Immature natural killer cell (primary cell): ENCODE results near the gene PTPRK. TPM values are rescaled to one million over a fixed set of nuclear protein-coding genes. Genes with fewer than 3 reads are reported as not detected.

Experiments used
- DNase-seq, 3 donors: peaks; one replicate each; pipeline ENCODE4 v3.0.0; 2022; ENCODE audit warnings: mixed read lengths in 1 of 3
- H3K27ac Mint-ChIP-seq, 6 donors: one replicate each; pipeline ENCODE4 v1.8.0; 2020; ENCODE audit warnings: mixed read lengths in 6 of 6, mild to moderate bottlenecking in 5 of 6, inconsistent platforms in 4 of 6, moderate library complexity in 3 of 6
- H3K27me3 Mint-ChIP-seq, 3 donors: one replicate each; pipeline ENCODE4 v1.8.0; 2020 to 2021; ENCODE audit warnings: low read depth in 3 of 3, mild to moderate bottlenecking in 3 of 3, mixed read lengths in 3 of 3, moderate library complexity in 3 of 3, inconsistent platforms in 1 of 3
- H3K36me3 Mint-ChIP-seq, 3 donors: one replicate each; pipeline ENCODE4 v1.8.0; 2020; ENCODE audit warnings: mixed read lengths in 3 of 3, inconsistent platforms in 2 of 3, mild to moderate bottlenecking in 2 of 3
- H3K4me1 Mint-ChIP-seq, 2 donors: one replicate each; pipeline ENCODE4 v1.8.0; 2020; ENCODE audit warnings: inconsistent platforms in 2 of 2, mild to moderate bottlenecking in 2 of 2, mixed read lengths in 2 of 2, moderate library complexity in 1 of 2
- H3K4me3 Mint-ChIP-seq, 5 donors: one replicate each; pipeline ENCODE4 v1.8.0; 2020; ENCODE audit warnings: mild to moderate bottlenecking in 5 of 5, mixed read lengths in 5 of 5, inconsistent platforms in 3 of 5, moderate library complexity in 3 of 5
- H3K9me3 Mint-ChIP-seq, 6 donors: one replicate each; pipeline ENCODE4 v1.8.0; 2020; ENCODE audit warnings: mild to moderate bottlenecking in 6 of 6, mixed read lengths in 6 of 6, inconsistent platforms in 4 of 6, moderate library complexity in 3 of 6
- polyA plus RNA-seq, 3 donors: library from polyadenylated mRNA; unstranded; fragments of 300-500 nt; fragmentation: Illumina TruSeq; gene quantifications; one replicate each; pipeline ENCODE4 v1.2.3, GENCODE V29; 2021

Gene PTPRK
- polyA plus RNA-seq, 3 donors from 2014 or later, result not detected

DNA sequence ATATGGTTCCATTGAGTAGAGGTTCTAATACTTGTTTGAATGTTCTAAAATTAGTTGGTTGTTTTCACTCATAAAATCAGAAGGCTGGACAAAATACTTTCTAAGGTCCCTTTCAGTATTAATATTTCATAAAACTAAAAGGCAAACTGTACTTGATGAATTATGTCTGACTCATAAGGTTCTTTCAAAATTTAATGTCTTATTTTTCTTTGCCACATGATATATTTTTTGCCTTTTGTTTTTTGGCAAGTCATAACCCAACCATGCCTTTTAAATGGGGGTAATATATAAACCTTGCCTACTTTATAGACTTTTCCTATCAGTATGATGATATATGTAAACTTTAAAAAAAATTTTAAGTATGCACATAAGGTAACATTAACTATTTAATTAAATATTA, 244.7 kb downstream of the PTPRK start:
- no peaks in the 10 kb centered on the region for H3K4me1 Mint-ChIP-seq
- no peak for DNase-seq
- H3K36me3 Mint-ChIP-seq, result no peaks in the 10 kb centered on the region
- no peak overlapping the region for H3K27ac Mint-ChIP-seq
- no peaks in the 10 kb centered on the region for H3K9me3 Mint-ChIP-seq
- no peaks in the 10 kb centered on the region for H3K27me3 Mint-ChIP-seq
- no peak overlapping the region for H3K4me3 Mint-ChIP-seq

- DNase-seq, result no peak
- Mint-ChIP-seq H3K27ac (no peak overlapping the region), H3K27me3 (no peaks in the 10 kb centered on the region), H3K4me1 (no peaks in the 10 kb centered on the region), H3K9me3 (no peaks in the 10 kb centered on the region), H3K36me3 (no peaks in the 10 kb centered on the region), H3K4me3 (no peak overlapping the region)
Observed at GRCh38 chr6:128275030-128275429, 245.4 kb downstream of the PTPRK start.

- Mint-ChIP-seq H3K4me3 (no peak overlapping the region), H3K36me3 (no peaks in the 10 kb centered on the region), H3K4me1 (no peaks in the 10 kb centered on the region), H3K9me3 (no peaks in the 10 kb centered on the region), H3K27me3 (no peaks in the 10 kb centered on the region), H3K27ac (no peak overlapping the region)
- DNase-seq, result no peak
Observed at GRCh38 chr6:128271527-128271926, 248.9 kb downstream of the PTPRK start.

DNA sequence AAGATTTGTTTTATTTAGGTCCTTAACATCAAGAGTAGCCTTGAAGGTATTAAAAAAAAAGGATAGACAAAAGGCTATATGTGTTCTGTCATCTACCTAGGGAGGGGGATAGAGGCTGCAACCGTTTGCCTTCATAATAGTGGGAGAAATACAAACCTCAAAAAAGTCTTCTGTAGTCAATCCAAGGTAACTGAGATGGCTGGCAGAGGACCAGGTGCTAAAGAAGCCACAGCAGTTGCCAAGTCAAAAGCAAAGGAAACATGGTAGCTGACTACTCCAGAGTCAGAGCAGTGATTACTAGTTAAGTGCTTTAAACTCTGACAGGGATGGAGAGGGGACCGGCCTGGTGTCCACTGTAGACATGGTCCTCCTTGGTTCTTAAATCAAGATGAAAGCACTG, 249.4 kb downstream of the PTPRK start:
- no peaks in the 10 kb centered on the region for H3K36me3 Mint-ChIP-seq
- H3K27ac Mint-ChIP-seq, result no peak overlapping the region
- no peaks in the 10 kb centered on the region for H3K27me3 Mint-ChIP-seq
- no peak for DNase-seq
- H3K4me3 Mint-ChIP-seq, result no peak overlapping the region
- H3K9me3 Mint-ChIP-seq, result no peaks in the 10 kb centered on the region
- no peaks in the 10 kb centered on the region for H3K4me1 Mint-ChIP-seq

DNA sequence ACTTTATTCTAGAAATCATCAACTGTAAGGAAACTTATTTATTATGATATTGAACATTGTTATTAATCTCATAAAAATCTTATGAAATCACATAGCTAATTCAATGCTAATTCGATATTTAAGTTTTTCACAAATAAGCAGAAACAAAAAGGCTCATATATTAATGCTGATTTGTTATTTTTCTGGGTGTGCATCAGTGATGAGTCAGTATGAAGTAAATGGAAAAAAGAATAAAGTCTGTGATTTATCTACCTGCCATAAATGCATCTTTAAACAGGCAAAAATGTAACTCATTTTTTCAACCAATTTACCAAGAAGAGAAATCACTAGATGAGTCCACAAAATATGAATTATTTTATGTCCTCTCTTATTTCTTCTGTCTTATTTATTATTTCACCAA, 253.5 kb downstream of the PTPRK start:
- no peaks in the 10 kb centered on the region for H3K36me3 Mint-ChIP-seq
- H3K4me1 Mint-ChIP-seq, result no peaks in the 10 kb centered on the region
- no peak for DNase-seq

DNA sequence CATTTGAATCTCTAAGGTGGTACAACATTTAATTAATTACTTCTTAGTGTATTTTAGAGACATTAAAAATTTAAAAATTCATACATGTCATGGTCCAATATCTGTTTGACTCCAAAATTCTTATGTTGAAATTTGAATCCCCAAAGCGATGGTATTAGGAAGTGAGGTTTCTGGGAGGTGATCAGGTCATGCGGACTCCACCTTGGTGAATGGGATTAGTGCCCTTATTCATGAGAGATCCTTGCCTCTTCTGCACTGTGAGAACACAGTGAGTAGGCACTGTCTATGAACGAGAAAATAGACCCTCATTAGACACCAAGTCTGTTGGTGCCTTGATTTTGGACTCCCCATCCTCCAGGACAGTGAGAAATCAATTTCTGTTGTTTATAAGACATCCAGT, 254.7 kb downstream of the PTPRK start:
- Mint-ChIP-seq H3K4me3 (no peak overlapping the region), H3K36me3 (no peaks in the 10 kb centered on the region), H3K4me1 (no peaks in the 10 kb centered on the region), H3K27me3 (peaks cover 0 to 4% (median 0%) of the 10 kb centered on the region in 3 donors), H3K9me3 (no peaks in the 10 kb centered on the region), H3K27ac (no peak overlapping the region)
- no peak for DNase-seq

More for the DNA sequence above, 253.5 kb downstream of the PTPRK start:
- H3K27me3 Mint-ChIP-seq, result peaks cover 0 to 4% (median 0%) of the 10 kb centered on the region in 3 donors
- H3K9me3 Mint-ChIP-seq, result no peaks in the 10 kb centered on the region
- H3K27ac Mint-ChIP-seq, result no peak overlapping the region
- no peak overlapping the region for H3K4me3 Mint-ChIP-seq

GRCh38 chr6:128259730-128260685, 260.4 kb downstream of the PTPRK start:
- DNase-seq, result peak; percentile 0 to 6 (median 2)
- H3K9me3 Mint-ChIP-seq, result no peaks in the 10 kb centered on the region
- H3K4me3 Mint-ChIP-seq, result peak overlapping the region; percentile 50 to 86 (median 72)
- H3K36me3 Mint-ChIP-seq, result no peaks in the 10 kb centered on the region
- H3K27ac Mint-ChIP-seq, result peak overlapping the region; percentile 29 to 76 (median 41)
- H3K27me3 Mint-ChIP-seq, result peaks cover 0 to 6% (median 0%) of the 10 kb centered on the region in 3 donors
- H3K4me1 Mint-ChIP-seq, result peaks cover 16 to 24% of the 10 kb centered on the region in 2 donors

GRCh38 chr6:128259029-128259724, 261.2 kb downstream of the PTPRK start:
- Mint-ChIP-seq H3K36me3 (no peaks in the 10 kb centered on the region), H3K4me3 (peak overlapping the region; percentile 50 to 86 (median 72)), H3K9me3 (no peaks in the 10 kb centered on the region), H3K4me1 (peaks cover 16 to 24% of the 10 kb centered on the region in 2 donors), H3K27ac (peak overlapping the region; percentile 41 to 78 (median 52)), H3K27me3 (peaks cover 0 to 6% (median 0%) of the 10 kb centered on the region in 3 donors)
- DNase-seq, result peak in 2 of 3 donors; percentile 9 to 13

DNA sequence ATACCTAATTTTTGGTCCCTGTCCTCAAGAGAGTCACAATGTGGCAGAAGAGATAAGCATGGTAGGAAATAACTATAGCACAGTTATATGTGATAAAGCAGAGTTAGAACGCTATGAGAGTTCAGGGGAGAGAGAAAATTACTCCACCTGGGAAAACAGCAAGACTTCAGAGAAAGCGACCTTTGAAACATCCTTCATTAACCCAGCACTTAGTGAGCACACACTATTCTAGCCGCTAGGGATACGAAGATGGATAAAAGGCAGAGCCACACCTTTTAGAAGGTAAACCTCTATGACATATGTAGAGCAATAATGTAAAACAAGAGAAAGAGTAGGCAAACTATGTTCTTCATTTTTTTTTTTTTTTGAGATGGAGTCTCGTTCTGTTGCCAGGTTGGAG, 264.3 kb downstream of the PTPRK start:
- H3K9me3 Mint-ChIP-seq, result no peaks in the 10 kb centered on the region
- H3K36me3 Mint-ChIP-seq, result no peaks in the 10 kb centered on the region
- no peak for DNase-seq
- peaks cover 0 to 2% (median 0%) of the 10 kb centered on the region in 3 donors for H3K27me3 Mint-ChIP-seq
- no peak overlapping the region for H3K4me3 Mint-ChIP-seq
- peaks cover 22 to 44% of the 10 kb centered on the region in 2 donors for H3K4me1 Mint-ChIP-seq
- H3K27ac Mint-ChIP-seq, result no peak overlapping the region

- Mint-ChIP-seq H3K27me3 (peaks cover 0 to 2% (median 0%) of the 10 kb centered on the region in 3 donors), H3K4me1 (peaks cover 6 to 20% of the 10 kb centered on the region in 2 donors), H3K36me3 (no peaks in the 10 kb centered on the region), H3K27ac (no peak overlapping the region), H3K9me3 (peaks cover 0 to 5% (median 0%) of the 10 kb centered on the region in 6 donors), H3K4me3 (peak overlapping the region in 1 of 5 donors; percentile 18)
- no peak for DNase-seq
Observed at GRCh38 chr6:128252341-128253176, 267.8 kb downstream of the PTPRK start.

GRCh38 chr6:128251445-128252340, 268.7 kb downstream of the PTPRK start:
- peaks cover 6 to 20% of the 10 kb centered on the region in 2 donors for H3K4me1 Mint-ChIP-seq
- H3K27ac Mint-ChIP-seq, result no peak overlapping the region
- no peak overlapping the region for H3K4me3 Mint-ChIP-seq
- H3K9me3 Mint-ChIP-seq, result peaks cover 0 to 5% (median 0%) of the 10 kb centered on the region in 6 donors
- H3K36me3 Mint-ChIP-seq, result no peaks in the 10 kb centered on the region
- DNase-seq, result no peak
- peaks cover 0 to 2% (median 0%) of the 10 kb centered on the region in 3 donors for H3K27me3 Mint-ChIP-seq

DNA sequence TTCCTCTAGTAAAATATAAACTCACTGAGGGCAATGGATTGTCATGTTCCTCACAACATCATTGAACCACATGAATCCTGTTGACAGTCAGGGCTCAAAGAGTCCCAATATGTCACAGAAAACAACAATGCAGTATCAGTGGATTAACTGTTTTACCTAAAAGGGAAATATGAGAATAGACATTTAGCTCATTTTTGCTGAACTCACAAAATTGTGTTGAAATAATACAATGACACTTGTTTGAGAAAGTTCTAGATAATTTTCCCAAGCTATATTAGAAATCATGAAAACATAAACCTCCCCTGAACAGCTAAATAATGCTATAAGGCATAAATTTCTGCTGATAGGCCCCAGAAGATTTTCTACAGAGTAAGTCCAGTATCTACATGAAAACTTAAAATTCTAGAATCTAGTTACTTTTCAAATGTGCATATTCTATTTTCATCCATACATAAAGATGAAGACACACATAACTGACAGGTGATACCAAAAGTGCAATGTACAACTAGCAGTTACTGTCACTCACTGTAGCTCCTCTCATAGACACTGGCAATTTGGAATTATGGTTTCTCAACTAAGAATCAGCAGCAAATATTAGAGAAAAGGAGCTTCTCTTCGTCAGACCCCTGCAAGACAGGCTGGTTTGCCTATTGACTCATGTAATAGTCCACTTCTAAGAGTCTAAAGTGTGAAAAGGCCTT, 269.9 kb downstream of the PTPRK start:
- DNase-seq, result no peak
- Mint-ChIP-seq H3K36me3 (no peaks in the 10 kb centered on the region), H3K9me3 (peaks cover 0 to 5% (median 0%) of the 10 kb centered on the region in 6 donors), H3K4me1 (peaks cover 6 to 20% of the 10 kb centered on the region in 2 donors), H3K27ac (no peak overlapping the region), H3K27me3 (no peaks in the 10 kb centered on the region), H3K4me3 (no peak overlapping the region)
